Activated naive CD4-positive, alpha-beta T cell treated with anti-CD3 and anti-CD28 coated beads for 36 hours (primary cell): ENCODE measurements around the gene ETV1. TPM values are rescaled to one million over a fixed set of nuclear protein-coding genes. Genes with fewer than 3 reads are reported as not detected.

ENCODE experiments used
- CTCF ChIA-PET: fragments of 350-600 bp; sonication (Branson Sonifier 250); formaldehyde crosslinking; loops from one replicate; lab custom pipeline; 2021; ENCODE audit warnings: antibody characterized with exemption; lab: Charles Lee
- DNase-seq: peaks from one replicate; pipeline ENCODE4 v3.0.0-alpha.2; 2020
- H3K27ac Mint-ChIP-seq: one replicate; pipeline ENCODE4 v1.8.0; 2021; ENCODE audit warnings: mild to moderate bottlenecking, mixed read lengths
- H3K27me3 Mint-ChIP-seq: one replicate; pipeline ENCODE4 v1.8.0; 2021; ENCODE audit warnings: low read depth, mixed read lengths
- H3K36me3 Mint-ChIP-seq: one replicate; pipeline ENCODE4 v1.8.0; 2021; ENCODE audit warnings: low read depth, mixed read lengths
- H3K4me1 Mint-ChIP-seq: one replicate; pipeline ENCODE4 v1.8.0; 2021; ENCODE audit warnings: low read depth, mixed read lengths
- H3K4me3 Mint-ChIP-seq: one replicate; pipeline ENCODE4 v1.8.0; 2021; ENCODE audit warnings: mild to moderate bottlenecking, moderate library complexity, mixed read lengths
- H3K9me3 Mint-ChIP-seq: one replicate; pipeline ENCODE4 v1.8.0; 2021; ENCODE audit warnings: mixed read lengths
- intact Hi-C: fragments of 100-400 bp; cut with micrococcal nuclease; formaldehyde crosslinking; loops from one replicate; pipeline ENCODE4 v1.15.1; 2023
- total RNA-seq, 2 experiments: library from RNA; stranded (reverse); gene quantifications; one replicate each; pipeline ENCODE4 v1.2.3, GENCODE V29; 2021

The ETV1 gene
- total RNA-seq, 2 experiments from 2014 or later = not detected

- no peaks in the 10 kb centered on the region for H3K27me3 Mint-ChIP-seq
- no peaks in the 10 kb centered on the region for H3K36me3 Mint-ChIP-seq
- no peak overlapping the region for H3K4me3 Mint-ChIP-seq
- CTCF ChIA-PET = no interaction called here
- DNase-seq = no peak
- no peaks in the 10 kb centered on the region for H3K9me3 Mint-ChIP-seq
- intact Hi-C loops = no loop called here
- no peaks in the 10 kb centered on the region for H3K4me1 Mint-ChIP-seq
- H3K27ac Mint-ChIP-seq = no peak overlapping the region
Measured at GRCh38 chr7:13886356-13886755, 103.1 kb downstream of the ETV1 start.

GRCh38 chr7:13882051-13882450 lies 107.4 kb downstream of the ETV1 start:
- Mint-ChIP-seq H3K27ac (no peak overlapping the region), H3K36me3 (no peaks in the 10 kb centered on the region), H3K9me3 (peaks cover 8% of the 10 kb centered on the region), H3K4me3 (no peak overlapping the region), H3K4me1 (no peaks in the 10 kb centered on the region), H3K27me3 (no peaks in the 10 kb centered on the region)
- CTCF ChIA-PET = no interaction called here
- intact Hi-C loops = no loop called here
- DNase-seq = no peak

GRCh38 chr7:13880789-13881188 lies 108.7 kb downstream of the ETV1 start:
- H3K27me3 Mint-ChIP-seq = no peaks in the 10 kb centered on the region
- H3K9me3 Mint-ChIP-seq = peaks cover 8% of the 10 kb centered on the region
- DNase-seq = no peak
- no peak overlapping the region for H3K4me3 Mint-ChIP-seq
- CTCF ChIA-PET = no interaction called here
- no peaks in the 10 kb centered on the region for H3K4me1 Mint-ChIP-seq
- no peak overlapping the region for H3K27ac Mint-ChIP-seq
- intact Hi-C loops = no loop called here
- no peaks in the 10 kb centered on the region for H3K36me3 Mint-ChIP-seq

- Mint-ChIP-seq H3K36me3 (no peaks in the 10 kb centered on the region), H3K27me3 (no peaks in the 10 kb centered on the region), H3K4me1 (no peaks in the 10 kb centered on the region), H3K9me3 (peaks cover 8% of the 10 kb centered on the region), H3K4me3 (no peak overlapping the region), H3K27ac (no peak overlapping the region)
- intact Hi-C loops = no loop called here
- no peak for DNase-seq
- CTCF ChIA-PET = interaction anchor here (0.6 kb wide), 1 partner anchor 540 kb away, joined by 3 read pairs; no protein-coding TSS in a partner anchor
Measured at GRCh38 chr7:13879994-13880686, 109.3 kb downstream of the ETV1 start.

- H3K27me3 Mint-ChIP-seq = no peaks in the 10 kb centered on the region
- H3K36me3 Mint-ChIP-seq = no peaks in the 10 kb centered on the region
- CTCF ChIA-PET = no interaction called here
- intact Hi-C loops = no loop called here
- H3K4me3 Mint-ChIP-seq = no peak overlapping the region
- no peak overlapping the region for H3K27ac Mint-ChIP-seq
- no peaks in the 10 kb centered on the region for H3K4me1 Mint-ChIP-seq
- DNase-seq = no peak
- H3K9me3 Mint-ChIP-seq = peaks cover 8% of the 10 kb centered on the region
Measured at GRCh38 chr7:13879143-13879542, 110.3 kb downstream of the ETV1 start.

- intact Hi-C loops = no loop called here
- Mint-ChIP-seq H3K36me3 (no peaks in the 10 kb centered on the region), H3K9me3 (peaks cover 8% of the 10 kb centered on the region), H3K4me1 (no peaks in the 10 kb centered on the region), H3K27me3 (no peaks in the 10 kb centered on the region), H3K4me3 (no peak overlapping the region), H3K27ac (no peak overlapping the region)
- DNase-seq = no peak
- CTCF ChIA-PET = no interaction called here
Measured at GRCh38 chr7:13878154-13878553, 111.3 kb downstream of the ETV1 start.

- CTCF ChIA-PET = no interaction called here
- no peak overlapping the region for H3K4me3 Mint-ChIP-seq
- intact Hi-C loops = no loop called here
Measured at GRCh38 chr7:13875496-13876074, 113.9 kb downstream of the ETV1 start.

GRCh38 chr7:13874783-13875182 lies 114.7 kb downstream of the ETV1 start:
- H3K27ac Mint-ChIP-seq = no peak overlapping the region
- CTCF ChIA-PET = no interaction called here
- no peak overlapping the region for H3K4me3 Mint-ChIP-seq
- H3K27me3 Mint-ChIP-seq = no peaks in the 10 kb centered on the region
- no peaks in the 10 kb centered on the region for H3K36me3 Mint-ChIP-seq
- no peak for DNase-seq
- no peaks in the 10 kb centered on the region for H3K4me1 Mint-ChIP-seq
- intact Hi-C loops = no loop called here
- H3K9me3 Mint-ChIP-seq = peaks cover 5% of the 10 kb centered on the region

More at GRCh38 chr7:13875496-13876074, 113.9 kb downstream of the ETV1 start:
- Mint-ChIP-seq H3K9me3 (peaks cover 8% of the 10 kb centered on the region), H3K4me1 (no peaks in the 10 kb centered on the region), H3K36me3 (no peaks in the 10 kb centered on the region), H3K27ac (no peak overlapping the region), H3K27me3 (no peaks in the 10 kb centered on the region)
- no peak for DNase-seq

- CTCF ChIA-PET = no interaction called here
- intact Hi-C loops = no loop called here
- no peaks in the 10 kb centered on the region for H3K27me3 Mint-ChIP-seq
Measured at GRCh38 chr7:13872709-13873108, 116.8 kb downstream of the ETV1 start.

GRCh38 chr7:13871008-13871407 lies 118.5 kb downstream of the ETV1 start:
- Mint-ChIP-seq H3K27me3 (no peaks in the 10 kb centered on the region), H3K27ac (no peak overlapping the region), H3K9me3 (peaks cover 3% of the 10 kb centered on the region), H3K4me1 (no peaks in the 10 kb centered on the region), H3K36me3 (no peaks in the 10 kb centered on the region), H3K4me3 (no peak overlapping the region)
- intact Hi-C loops = no loop called here
- CTCF ChIA-PET = no interaction called here
- DNase-seq = no peak

More at GRCh38 chr7:13872709-13873108, 116.8 kb downstream of the ETV1 start:
- H3K9me3 Mint-ChIP-seq = peaks cover 1% of the 10 kb centered on the region
- H3K36me3 Mint-ChIP-seq = no peaks in the 10 kb centered on the region
- H3K27ac Mint-ChIP-seq = no peak overlapping the region
- DNase-seq = no peak
- H3K4me3 Mint-ChIP-seq = no peak overlapping the region
- H3K4me1 Mint-ChIP-seq = no peaks in the 10 kb centered on the region

GRCh38 chr7:13860734-13861133 lies 128.7 kb downstream of the ETV1 start:
- H3K4me1 Mint-ChIP-seq = no peaks in the 10 kb centered on the region
- DNase-seq = no peak
- no peaks in the 10 kb centered on the region for H3K9me3 Mint-ChIP-seq
- no peaks in the 10 kb centered on the region for H3K36me3 Mint-ChIP-seq
- CTCF ChIA-PET = no interaction called here
- H3K27me3 Mint-ChIP-seq = no peaks in the 10 kb centered on the region
- intact Hi-C loops = no loop called here
- H3K27ac Mint-ChIP-seq = no peak overlapping the region
- no peak overlapping the region for H3K4me3 Mint-ChIP-seq

- Mint-ChIP-seq H3K4me3 (no peak overlapping the region), H3K27ac (no peak overlapping the region), H3K9me3 (no peaks in the 10 kb centered on the region), H3K27me3 (no peaks in the 10 kb centered on the region), H3K4me1 (no peaks in the 10 kb centered on the region), H3K36me3 (no peaks in the 10 kb centered on the region)
- DNase-seq = no peak
- CTCF ChIA-PET = no interaction called here
- intact Hi-C loops = no loop called here
Measured at GRCh38 chr7:13856012-13856411, 133.5 kb downstream of the ETV1 start.

- CTCF ChIA-PET = no interaction called here
Measured at GRCh38 chr7:13852281-13852968, 137.0 kb downstream of the ETV1 start.

More at GRCh38 chr7:13852281-13852968, 137.0 kb downstream of the ETV1 start:
- no peaks in the 10 kb centered on the region for H3K9me3 Mint-ChIP-seq
- H3K4me3 Mint-ChIP-seq = no peak overlapping the region
- no peak for DNase-seq
- no peaks in the 10 kb centered on the region for H3K36me3 Mint-ChIP-seq
- H3K27me3 Mint-ChIP-seq = no peaks in the 10 kb centered on the region
- intact Hi-C loops = no loop called here
- no peak overlapping the region for H3K27ac Mint-ChIP-seq
- H3K4me1 Mint-ChIP-seq = peaks cover 6% of the 10 kb centered on the region
